ENCODE results near the gene DCTN3.

Gene DCTN3

DNA sequence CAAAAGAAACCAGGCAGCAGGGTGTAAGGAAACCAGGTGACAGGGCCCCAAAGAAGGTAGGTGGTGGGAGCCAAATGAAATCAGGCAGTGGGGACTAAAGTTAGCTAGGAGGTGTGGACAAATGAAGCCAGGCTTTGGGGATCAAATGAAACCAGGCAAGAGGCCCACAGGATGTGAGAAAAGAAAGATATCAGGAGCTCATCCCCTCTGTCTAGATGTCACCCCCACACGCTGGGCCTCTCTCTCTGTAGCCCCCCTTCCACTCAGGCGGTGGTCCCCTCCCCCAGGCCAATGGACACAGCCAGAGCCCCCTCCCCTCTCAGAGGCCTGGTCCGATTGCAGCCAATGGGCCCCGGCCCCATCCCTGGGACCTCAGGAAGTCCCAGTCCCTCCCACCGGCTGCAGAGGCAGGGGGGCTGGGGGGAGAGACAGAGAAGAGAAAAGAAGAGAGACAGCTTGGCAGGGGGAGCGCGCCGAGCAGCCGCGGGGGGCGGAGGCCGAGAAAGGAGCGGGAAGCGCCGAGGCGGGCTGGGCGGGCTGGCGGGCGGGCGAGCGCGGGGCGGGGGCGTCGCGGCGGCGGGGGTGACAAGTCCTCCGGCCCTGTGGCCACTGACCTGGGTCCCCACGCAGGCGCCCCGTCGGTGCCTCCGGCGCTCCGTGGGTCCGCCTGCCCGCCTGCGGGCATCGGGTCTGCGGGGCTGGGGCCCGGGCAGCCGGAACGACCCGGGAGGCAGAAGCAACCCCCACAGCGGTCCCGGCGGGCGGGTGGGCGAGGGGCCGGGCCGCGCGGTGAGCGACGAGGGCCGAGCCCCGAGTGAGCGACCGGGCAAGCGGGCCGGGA, 42.7 kb downstream of the DCTN3 start:
- H3K27me3 Mint-ChIP-seq = peaks cover 47% of the 10 kb centered on the region
- H3K9me3 Mint-ChIP-seq = no peaks in the 10 kb centered on the region
- no peak overlapping the region for H3K27ac Mint-ChIP-seq
- H3K4me3 Mint-ChIP-seq = peak overlapping the region; percentile 69
- peaks cover 12% of the 10 kb centered on the region for H3K4me1 Mint-ChIP-seq
- no peaks in the 10 kb centered on the region for H3K36me3 Mint-ChIP-seq

DNA sequence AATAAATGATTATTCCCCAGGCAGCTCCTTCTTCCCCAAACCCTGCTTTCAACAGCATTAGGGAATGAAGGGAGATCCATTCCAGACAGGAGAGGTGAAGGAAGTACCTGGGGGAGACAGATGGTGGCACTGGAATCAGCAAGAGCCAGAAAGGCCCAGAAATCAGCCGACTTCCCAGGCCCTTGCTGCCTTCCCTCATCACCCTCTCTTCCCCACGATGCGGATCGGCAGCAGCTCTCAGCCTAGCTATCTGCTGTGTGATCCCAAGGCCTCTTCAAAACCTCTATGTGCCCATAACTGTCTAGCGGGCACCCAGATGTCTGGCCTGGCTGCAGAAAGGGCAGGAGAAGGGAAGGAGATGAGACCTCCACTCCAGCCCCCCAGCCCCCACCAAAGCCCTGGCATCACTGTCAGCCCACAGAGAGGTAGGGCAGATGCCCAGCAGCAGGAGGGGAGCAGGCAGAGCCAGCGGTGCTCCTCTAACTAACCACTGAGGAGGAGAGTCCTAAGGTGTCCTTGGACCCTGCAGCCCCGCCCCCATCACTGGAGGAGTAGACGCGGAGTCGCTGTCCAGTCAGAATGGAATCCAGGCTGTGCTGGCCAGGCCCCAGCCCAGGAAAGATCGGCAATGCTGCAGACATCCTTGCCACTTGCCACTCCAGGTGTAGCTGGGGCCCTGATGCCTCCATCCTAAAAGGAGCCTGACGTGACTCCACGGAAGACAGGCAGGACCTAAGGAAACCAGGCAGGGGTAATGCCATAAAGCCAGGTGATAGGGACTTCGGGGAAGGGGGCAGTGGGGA, 43.5 kb downstream of the DCTN3 start:
- peaks cover 12% of the 10 kb centered on the region for H3K4me1 Mint-ChIP-seq
- H3K4me3 Mint-ChIP-seq = peak overlapping the region; percentile 69
- H3K27ac Mint-ChIP-seq = no peak overlapping the region
- no peaks in the 10 kb centered on the region for H3K36me3 Mint-ChIP-seq
- peaks cover 44% of the 10 kb centered on the region for H3K27me3 Mint-ChIP-seq
- no peaks in the 10 kb centered on the region for H3K9me3 Mint-ChIP-seq

DNA sequence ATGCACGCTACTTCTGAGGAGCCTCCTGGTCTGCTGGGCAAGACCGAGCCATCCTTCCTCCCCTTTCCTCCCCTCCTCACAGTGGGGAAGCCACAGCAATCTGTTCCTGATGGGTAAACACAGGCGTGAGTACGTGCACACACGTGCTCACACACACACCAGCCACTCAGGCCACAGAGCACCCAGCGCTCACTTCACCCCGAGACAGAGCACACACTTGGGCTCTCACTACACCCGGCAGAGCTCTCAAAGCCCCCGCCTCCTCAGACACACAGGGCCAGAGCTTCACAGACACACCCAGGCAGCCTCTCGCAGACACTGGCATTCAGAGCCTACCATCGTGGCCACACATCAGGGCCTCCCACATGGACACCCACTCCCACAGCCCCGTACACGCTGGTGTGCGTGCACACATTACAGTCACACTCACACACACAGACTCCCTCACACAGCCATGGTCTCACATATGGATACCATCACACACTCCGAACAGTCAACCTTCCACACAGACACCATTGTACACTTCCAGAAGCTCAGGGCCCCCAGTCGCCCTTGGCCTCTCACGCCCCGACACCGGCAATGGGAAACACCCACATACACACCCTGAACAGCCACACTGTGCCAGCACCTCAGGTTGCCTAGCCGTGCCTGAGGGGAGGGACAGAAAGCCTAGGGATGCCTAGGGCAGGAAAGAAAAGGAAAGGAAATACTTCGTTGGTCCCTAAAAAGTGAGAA, 44.3 kb downstream of the DCTN3 start:
- no peak overlapping the region for H3K27ac Mint-ChIP-seq
- no peaks in the 10 kb centered on the region for H3K9me3 Mint-ChIP-seq
- peaks cover 38% of the 10 kb centered on the region for H3K27me3 Mint-ChIP-seq
- no peak overlapping the region for H3K4me3 Mint-ChIP-seq
- H3K4me1 Mint-ChIP-seq = peaks cover 12% of the 10 kb centered on the region
- H3K36me3 Mint-ChIP-seq = no peaks in the 10 kb centered on the region

DNA sequence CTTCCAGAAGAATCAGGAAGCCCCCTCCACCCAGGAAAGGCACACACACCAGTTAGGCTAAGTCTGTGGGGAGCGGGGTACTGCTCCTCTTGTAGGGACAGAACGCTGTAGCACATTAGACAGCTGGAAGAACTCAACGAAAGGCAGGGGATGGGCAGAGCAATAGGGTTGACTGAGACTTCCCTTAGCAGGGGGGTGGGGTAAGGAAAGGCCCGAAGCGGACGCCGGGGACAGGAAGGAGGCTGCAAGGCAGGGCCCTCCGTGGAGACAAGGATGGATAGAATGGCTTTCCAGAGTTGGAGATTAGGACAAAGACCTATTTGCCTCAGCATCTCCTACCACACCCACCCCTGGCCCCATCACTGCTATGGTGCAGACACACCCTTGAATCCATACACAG, 45.1 kb downstream of the DCTN3 start:
- no peaks in the 10 kb centered on the region for H3K9me3 Mint-ChIP-seq
- no peak overlapping the region for H3K27ac Mint-ChIP-seq
- no peak overlapping the region for H3K4me3 Mint-ChIP-seq
- no peaks in the 10 kb centered on the region for H3K36me3 Mint-ChIP-seq
- peaks cover 30% of the 10 kb centered on the region for H3K27me3 Mint-ChIP-seq
- H3K4me1 Mint-ChIP-seq = peaks cover 12% of the 10 kb centered on the region

DNA sequence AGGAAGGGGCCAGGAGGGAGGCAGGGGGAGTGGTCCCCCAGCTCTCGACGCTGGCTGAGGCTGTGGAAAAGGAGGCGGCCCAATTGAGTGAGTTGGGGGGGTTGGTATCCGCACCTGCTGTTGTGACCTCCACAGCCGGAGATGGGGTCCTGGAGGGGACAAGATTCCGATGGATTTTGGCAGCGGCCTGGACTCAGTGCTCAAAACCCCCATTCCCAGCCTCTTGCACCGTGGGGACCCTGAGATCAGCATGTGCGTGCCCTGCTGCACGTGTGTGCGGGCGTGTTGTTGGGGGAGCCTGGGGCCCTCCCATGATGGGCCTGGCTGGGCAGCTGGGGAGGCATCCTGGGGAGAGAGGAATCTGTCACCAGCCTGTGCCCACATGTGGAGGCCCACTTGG, 45.7 kb downstream of the DCTN3 start:
- peaks cover 27% of the 10 kb centered on the region for H3K27me3 Mint-ChIP-seq

DNA sequence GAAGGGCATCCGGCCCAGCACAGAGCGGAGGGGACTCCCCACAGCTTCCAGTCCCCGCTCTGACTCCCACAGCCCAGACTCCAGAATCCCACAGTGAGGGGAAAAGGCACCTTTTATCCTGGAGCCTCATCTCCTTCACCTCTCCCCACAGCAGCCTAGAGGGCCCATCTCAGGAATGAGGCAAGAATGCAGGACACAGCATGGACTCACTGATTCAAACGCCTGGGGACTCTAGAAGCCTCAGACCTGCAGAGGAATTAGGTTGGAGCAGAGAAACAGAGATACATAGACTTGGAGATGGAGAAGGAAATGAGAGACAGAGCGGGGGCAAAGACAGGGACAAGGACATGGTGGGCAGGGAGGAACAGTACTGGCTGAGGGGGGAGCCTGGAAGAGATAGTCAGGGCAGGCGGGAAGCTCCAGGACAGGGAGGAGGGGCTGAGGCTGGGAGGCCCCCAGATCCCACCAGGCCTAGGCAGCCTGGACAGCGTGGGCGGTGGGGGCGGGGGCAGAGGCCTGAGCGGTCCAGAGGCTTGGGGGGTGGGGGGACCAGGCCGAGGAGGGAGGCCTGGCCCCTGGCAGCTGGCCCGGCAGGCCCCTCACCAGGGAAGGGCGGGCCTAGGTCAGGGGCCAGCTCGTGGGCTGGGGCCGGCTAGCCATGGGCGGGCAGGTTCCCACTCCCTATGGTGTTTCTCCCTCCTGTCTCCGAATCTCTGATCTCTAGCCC, 46.5 kb downstream of the DCTN3 start:
- H3K4me1 Mint-ChIP-seq = peaks cover 10% of the 10 kb centered on the region
- H3K27me3 Mint-ChIP-seq = peaks cover 21% of the 10 kb centered on the region
- H3K9me3 Mint-ChIP-seq = no peaks in the 10 kb centered on the region

More for the DNA sequence above, 45.7 kb downstream of the DCTN3 start:
- peaks cover 12% of the 10 kb centered on the region for H3K4me1 Mint-ChIP-seq
- no peak overlapping the region for H3K27ac Mint-ChIP-seq
- no peaks in the 10 kb centered on the region for H3K9me3 Mint-ChIP-seq
- no peaks in the 10 kb centered on the region for H3K36me3 Mint-ChIP-seq
- H3K4me3 Mint-ChIP-seq = no peak overlapping the region

DNA sequence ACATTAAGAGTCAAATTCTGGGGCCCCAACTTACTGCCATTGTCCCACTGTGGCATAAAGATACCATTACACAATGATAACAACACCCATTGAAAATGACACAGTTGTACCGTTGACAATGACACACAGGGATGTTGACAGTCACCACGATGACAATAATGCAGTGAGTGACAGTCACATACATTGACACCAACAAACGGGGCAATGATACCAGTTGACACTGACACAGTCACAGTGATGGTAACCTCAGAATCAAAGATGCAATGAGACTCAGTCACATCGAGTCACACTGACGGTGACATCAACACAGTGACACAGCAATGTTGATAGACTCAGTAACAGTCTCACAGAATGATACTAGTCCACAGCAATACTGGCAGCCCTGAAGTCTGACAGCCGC, 47.7 kb downstream of the DCTN3 start:
- Mint-ChIP-seq H3K27ac (no peak overlapping the region), H3K27me3 (peaks cover 20% of the 10 kb centered on the region), H3K9me3 (no peaks in the 10 kb centered on the region), H3K4me3 (no peak overlapping the region), H3K4me1 (peaks cover 6% of the 10 kb centered on the region), H3K36me3 (no peaks in the 10 kb centered on the region)

More for the DNA sequence above, 46.5 kb downstream of the DCTN3 start:
- H3K4me3 Mint-ChIP-seq = no peak overlapping the region
- H3K36me3 Mint-ChIP-seq = no peaks in the 10 kb centered on the region
- no peak overlapping the region for H3K27ac Mint-ChIP-seq

DNA sequence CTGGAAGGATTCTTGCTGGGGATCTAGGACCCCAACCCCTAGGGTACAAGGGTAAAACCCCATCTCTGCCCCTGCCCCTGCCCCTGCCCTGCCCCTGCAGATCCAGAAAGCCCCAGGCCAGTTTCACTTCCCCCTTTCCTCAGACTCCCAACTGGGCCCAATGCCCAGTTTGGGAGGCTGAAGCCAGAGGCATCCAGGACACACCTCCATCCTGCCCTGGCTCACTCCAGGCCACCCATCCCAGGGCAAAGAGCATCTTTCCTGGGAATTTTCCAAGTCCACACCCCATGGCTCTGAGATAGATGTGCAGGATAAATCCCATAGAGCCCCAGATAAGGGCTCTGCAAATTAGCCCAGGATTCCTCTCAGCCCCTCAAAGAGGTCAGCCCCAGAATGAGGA, 48.2 kb downstream of the DCTN3 start:
- Mint-ChIP-seq H3K36me3 (no peaks in the 10 kb centered on the region), H3K9me3 (no peaks in the 10 kb centered on the region), H3K27ac (no peak overlapping the region), H3K4me3 (no peak overlapping the region), H3K27me3 (peaks cover 16% of the 10 kb centered on the region), H3K4me1 (peaks cover under 1% of the 10 kb centered on the region)

DNA sequence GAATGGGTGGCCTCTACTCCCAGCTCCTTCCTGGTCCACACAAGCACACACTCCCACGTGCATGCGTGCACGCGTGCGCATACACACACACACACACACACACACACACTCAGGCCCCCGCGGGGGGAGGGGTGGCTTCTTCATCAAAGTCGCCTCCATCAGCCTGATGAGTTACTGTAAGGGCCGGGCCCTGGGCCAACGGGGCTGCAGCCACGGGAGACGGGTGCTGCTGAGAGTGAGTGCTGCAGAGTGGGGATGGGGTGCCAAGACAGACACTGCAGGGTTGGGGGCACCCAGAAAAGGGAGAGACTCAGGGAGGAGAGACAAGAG, 48.8 kb downstream of the DCTN3 start:
- Mint-ChIP-seq H3K9me3 (no peaks in the 10 kb centered on the region), H3K36me3 (no peaks in the 10 kb centered on the region), H3K27ac (no peak overlapping the region), H3K27me3 (peaks cover 14% of the 10 kb centered on the region), H3K4me1 (no peaks in the 10 kb centered on the region), H3K4me3 (no peak overlapping the region)

DNA sequence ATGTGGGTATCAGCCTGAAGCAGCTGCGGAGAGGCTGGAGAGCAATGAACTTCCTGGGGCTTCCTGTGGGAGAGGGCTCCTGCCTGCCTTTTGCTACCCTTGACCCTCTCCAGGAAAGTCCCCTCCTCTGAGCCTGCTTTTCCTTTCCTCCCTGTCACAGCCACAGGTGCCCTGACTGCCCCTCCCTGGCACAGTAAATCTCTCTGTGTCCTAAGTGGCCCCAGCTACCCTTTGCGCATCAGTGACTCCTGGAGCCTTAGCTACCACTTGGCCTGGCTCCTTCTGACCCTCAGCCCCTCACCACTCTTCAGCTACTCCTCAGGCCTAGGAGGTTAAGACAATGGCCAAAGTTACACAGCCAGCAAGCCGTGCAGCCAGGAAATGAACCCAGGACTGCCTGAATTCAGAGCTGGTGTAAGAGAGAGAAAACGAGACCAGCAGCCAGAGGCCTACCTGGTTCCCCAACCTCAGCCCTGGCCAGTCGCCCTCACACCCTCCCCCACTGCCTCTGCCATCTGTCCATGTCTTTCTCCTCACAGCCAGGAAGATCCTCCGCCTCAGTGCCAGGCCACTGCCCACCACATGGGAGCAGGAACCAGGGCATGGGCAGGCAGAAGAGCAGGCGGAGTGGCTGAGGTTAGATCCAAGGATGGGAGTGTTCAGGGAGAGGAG, 49.4 kb downstream of the DCTN3 start:
- no peaks in the 10 kb centered on the region for H3K36me3 Mint-ChIP-seq

DNA sequence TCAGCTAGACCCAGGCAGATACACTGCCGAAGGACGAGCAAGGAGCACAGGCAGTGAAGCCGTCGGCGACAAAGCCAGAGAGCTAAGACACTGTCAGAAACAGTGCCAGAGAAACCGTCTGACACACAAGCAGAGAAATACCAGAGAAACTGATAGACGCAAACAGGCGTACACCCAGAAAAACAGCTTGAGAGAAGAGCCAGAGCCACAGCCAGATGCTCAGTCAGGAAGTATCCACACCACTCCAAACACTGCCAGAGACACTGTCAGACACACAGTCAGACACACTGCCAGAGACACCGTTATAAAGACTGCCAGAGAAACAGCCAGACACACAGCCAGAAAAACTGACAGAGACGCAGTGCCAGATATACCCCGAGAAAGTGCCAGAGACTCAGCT, 49.9 kb downstream of the DCTN3 start:
- Mint-ChIP-seq H3K27me3 (peaks cover 6% of the 10 kb centered on the region), H3K4me1 (no peaks in the 10 kb centered on the region), H3K9me3 (no peaks in the 10 kb centered on the region), H3K36me3 (no peaks in the 10 kb centered on the region), H3K27ac (no peak overlapping the region), H3K4me3 (no peak overlapping the region)

More for the DNA sequence above, 49.4 kb downstream of the DCTN3 start:
- Mint-ChIP-seq H3K27ac (no peak overlapping the region), H3K27me3 (peaks cover 9% of the 10 kb centered on the region), H3K9me3 (no peaks in the 10 kb centered on the region), H3K4me1 (no peaks in the 10 kb centered on the region), H3K4me3 (no peak overlapping the region)

DNA sequence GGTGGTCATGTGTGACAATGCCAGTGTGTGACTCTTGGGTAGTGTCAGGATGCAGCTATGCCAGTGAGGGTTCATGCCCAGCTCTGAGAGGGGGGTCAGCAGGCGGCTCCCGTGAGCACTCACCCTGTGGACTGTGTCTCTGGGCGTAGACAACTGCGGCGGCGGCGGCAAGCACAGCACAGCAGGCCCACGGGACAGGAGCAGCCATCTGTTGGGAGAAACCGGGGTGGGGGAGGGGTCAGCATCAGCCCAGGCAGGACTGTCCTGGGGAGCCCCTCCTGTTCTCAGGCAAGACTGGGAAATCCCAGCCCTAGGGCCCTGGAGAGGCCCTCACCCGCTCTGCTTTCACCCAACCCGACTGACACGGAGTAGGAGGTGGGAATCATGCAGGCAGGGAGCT, 51.5 kb downstream of the DCTN3 start:
- Mint-ChIP-seq H3K27me3 (peaks cover 5% of the 10 kb centered on the region), H3K36me3 (no peaks in the 10 kb centered on the region), H3K4me1 (no peaks in the 10 kb centered on the region), H3K4me3 (no peak overlapping the region), H3K9me3 (no peaks in the 10 kb centered on the region), H3K27ac (no peak overlapping the region)

DNA sequence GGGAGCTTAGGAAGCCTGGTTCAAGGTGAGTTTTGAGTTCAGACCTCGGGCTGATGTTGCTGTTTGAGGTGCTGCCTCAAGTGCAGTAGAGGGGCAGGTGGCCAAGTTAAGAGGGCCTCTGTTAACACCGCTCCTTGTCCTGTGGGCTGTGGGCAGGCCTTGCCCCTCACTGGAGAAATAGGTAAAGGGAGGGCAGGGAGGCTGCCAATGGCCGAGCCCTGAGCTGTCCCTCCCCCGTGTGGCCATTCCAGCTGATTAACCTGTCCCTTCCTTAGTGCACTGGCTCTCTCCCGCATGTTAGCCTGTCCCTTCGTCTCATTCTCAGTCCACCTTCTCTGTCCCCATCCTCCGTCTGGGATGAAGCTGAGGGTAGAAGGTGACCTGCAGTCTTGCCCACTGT, 52.2 kb downstream of the DCTN3 start:
- Mint-ChIP-seq H3K4me1 (no peaks in the 10 kb centered on the region), H3K4me3 (no peak overlapping the region), H3K36me3 (no peaks in the 10 kb centered on the region), H3K27ac (no peak overlapping the region), H3K9me3 (no peaks in the 10 kb centered on the region), H3K27me3 (peaks cover 5% of the 10 kb centered on the region)

DNA sequence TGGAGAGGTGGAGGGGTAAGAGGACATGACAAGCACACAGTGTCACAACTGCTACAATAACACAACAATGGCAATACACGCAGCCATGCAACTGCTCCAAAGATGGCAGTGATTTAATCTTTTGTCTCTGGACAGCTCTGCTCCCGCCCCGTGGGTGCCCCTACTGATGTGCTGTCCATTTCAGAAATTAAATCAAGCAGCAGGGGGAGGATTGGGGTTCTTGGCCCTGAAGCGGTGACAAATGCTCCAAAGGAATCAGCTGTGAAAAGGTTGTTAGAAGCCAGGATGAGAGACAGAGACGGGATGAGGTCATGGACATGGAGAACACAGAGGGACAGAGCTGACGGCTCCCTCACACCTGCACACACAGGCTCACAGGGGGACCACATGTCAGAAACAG, 53.3 kb downstream of the DCTN3 start:
- Mint-ChIP-seq H3K4me3 (no peak overlapping the region), H3K27ac (no peak overlapping the region), H3K9me3 (no peaks in the 10 kb centered on the region), H3K36me3 (no peaks in the 10 kb centered on the region), H3K27me3 (peaks cover 5% of the 10 kb centered on the region), H3K4me1 (no peaks in the 10 kb centered on the region)

DNA sequence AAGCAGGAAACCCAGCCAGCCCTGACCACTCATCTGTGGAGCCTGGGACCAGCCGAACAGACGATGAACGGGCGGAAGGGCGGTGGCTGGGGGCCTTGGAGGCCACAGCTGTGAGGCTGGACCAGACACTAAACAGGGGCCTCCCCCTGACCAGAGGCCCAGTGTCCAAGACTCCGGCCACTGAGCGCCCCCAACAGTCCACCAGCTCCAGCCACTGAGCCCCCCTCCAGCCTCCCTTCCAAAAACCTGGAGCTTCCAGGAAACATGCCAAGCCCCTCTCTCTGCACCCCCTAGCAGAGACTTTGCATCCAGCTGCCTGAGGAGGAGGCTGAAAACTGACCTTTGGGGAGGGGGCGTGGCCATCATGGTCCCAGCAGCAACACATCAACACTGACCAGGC, 54.0 kb downstream of the DCTN3 start:
- no peak overlapping the region for H3K27ac Mint-ChIP-seq
- H3K36me3 Mint-ChIP-seq = no peaks in the 10 kb centered on the region
- H3K27me3 Mint-ChIP-seq = peaks cover 5% of the 10 kb centered on the region
- H3K9me3 Mint-ChIP-seq = no peaks in the 10 kb centered on the region
- H3K4me3 Mint-ChIP-seq = no peak overlapping the region
- no peaks in the 10 kb centered on the region for H3K4me1 Mint-ChIP-seq

Measured in activated naive CD4-positive, alpha-beta T cell treated with anti-CD3 and anti-CD28 coated beads, Interleukin-2, amount 50 U/mL, for 24 hours (primary cell).